LNCaP clone FGC (cell line): ENCODE results near the gene GPR89B.

Source experiments
- DNase-seq: peaks from one replicate; pipeline ENCODE4 v3.0.0-alpha.2; 2011; ENCODE audit warnings: low read depth
- H3K4me3 ChIP-seq: 2 replicates; pipeline ENCODE4 v1.5.1; 2011; ENCODE audit warnings: mild to moderate bottlenecking, low read depth, low read length, control low read depth
- TF ChIP-seq, protein P1 (sequence below): IDR thresholded peaks from 2 replicates; pipeline ENCODE4 v1.5.1; 2012; ENCODE audit warnings: mild to moderate bottlenecking; ENCODE audit not compliant: control insufficient read depth, insufficient read depth; ENCODE audit errors: extremely low read depth

The GPR89B gene

DNA sequence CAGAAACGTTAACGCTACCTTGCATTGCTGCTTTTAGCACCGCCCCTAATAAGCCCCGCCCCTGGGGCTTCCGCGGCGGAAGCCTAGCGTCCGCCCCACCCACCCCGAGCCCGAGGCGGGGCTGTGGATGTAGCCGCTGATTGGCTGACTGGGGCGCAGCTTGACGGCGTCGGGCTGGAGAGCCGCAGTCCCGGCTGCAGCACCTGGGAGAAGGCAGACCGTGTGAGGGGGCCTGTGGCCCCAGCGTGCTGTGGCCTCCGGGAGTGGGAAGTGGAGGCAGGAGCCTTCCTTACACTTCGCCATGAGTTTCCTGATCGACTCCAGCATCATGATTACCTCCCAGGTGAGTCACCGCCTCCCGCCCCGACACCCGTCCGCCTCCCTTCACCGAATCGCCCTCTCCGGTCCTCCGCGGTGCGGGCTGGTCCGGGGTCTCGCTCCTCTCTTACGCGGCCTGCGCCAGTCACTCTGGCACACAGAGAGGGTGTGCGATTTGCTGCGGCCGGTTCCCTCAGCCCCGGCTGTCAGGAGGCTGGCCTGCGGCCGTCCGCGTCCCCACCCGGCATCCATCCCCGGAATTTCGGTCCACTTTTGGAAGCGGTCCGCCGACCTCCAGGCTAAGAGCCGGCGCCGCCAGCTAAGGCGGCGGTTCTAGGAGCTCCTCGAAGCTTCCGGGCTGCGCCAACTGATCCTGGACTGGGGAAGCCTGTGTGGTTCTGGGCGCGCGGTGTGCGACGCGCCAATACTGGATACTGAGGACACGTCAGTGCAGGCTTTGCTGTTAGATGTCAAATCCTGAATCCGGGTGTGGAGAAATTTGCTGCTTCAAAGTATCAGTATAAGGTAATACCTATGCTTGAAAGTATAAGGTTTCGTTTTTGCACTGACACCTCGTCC, at the start of gene GPR89B:
Gene GPR89B (plus strand): TSS at position 185 of the 897 bp plus-strand sequence. CDS start 117 bp downstream, at position 302.
- DNase-seq, result peak; percentile 59
- H3K4me3 ChIP-seq, result peak within 1 kb of the TSS; percentile 78

DNA sequence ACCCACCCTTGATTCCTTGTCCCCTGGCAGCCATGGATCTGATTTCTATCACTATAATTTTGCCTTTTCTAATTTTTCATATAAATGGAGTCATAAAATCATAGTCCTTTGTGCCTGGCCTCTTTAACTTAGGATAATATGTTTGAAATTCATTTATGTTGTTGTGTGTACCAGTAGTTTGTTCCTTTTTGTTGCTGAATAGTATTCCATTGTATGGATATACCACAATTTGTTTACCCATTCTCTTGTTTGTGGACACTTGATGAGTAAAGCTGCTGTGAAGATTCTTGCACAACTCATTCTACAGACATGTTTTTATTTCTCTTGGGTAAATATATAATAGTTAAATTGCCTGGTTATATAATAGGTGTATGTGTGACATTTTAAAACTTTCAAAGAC, 48.3 kb upstream of the GPR89B start:
- DNase-seq, result no peak
- no peak overlapping the region for H3K4me3 ChIP-seq
- TF ChIP-seq, protein P1, sequence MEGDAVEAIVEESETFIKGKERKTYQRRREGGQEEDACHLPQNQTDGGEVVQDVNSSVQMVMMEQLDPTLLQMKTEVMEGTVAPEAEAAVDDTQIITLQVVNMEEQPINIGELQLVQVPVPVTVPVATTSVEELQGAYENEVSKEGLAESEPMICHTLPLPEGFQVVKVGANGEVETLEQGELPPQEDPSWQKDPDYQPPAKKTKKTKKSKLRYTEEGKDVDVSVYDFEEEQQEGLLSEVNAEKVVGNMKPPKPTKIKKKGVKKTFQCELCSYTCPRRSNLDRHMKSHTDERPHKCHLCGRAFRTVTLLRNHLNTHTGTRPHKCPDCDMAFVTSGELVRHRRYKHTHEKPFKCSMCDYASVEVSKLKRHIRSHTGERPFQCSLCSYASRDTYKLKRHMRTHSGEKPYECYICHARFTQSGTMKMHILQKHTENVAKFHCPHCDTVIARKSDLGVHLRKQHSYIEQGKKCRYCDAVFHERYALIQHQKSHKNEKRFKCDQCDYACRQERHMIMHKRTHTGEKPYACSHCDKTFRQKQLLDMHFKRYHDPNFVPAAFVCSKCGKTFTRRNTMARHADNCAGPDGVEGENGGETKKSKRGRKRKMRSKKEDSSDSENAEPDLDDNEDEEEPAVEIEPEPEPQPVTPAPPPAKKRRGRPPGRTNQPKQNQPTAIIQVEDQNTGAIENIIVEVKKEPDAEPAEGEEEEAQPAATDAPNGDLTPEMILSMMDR, result no peak

DNA sequence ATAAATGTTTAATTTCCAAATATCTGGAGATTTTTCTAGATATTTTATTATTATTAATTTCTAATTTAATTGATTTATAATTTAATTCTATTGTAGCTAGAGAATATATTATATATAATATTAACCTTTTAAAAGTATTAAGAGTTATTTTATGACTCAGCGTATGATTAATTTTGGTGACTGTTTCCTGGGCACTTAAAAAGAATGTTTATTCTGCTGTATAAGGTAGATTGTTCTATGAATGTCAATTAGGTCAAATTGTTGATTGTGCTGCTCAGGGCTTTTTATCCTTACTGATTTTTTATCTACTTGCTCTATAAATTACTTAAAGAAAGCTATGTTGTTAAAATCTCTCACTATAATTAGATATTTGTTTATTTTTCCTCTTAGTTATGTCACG, 45.7 kb upstream of the GPR89B start:
- TF ChIP-seq, protein P1, result no peak
- DNase-seq, result no peak
- H3K4me3 ChIP-seq, result no peak overlapping the region

DNA sequence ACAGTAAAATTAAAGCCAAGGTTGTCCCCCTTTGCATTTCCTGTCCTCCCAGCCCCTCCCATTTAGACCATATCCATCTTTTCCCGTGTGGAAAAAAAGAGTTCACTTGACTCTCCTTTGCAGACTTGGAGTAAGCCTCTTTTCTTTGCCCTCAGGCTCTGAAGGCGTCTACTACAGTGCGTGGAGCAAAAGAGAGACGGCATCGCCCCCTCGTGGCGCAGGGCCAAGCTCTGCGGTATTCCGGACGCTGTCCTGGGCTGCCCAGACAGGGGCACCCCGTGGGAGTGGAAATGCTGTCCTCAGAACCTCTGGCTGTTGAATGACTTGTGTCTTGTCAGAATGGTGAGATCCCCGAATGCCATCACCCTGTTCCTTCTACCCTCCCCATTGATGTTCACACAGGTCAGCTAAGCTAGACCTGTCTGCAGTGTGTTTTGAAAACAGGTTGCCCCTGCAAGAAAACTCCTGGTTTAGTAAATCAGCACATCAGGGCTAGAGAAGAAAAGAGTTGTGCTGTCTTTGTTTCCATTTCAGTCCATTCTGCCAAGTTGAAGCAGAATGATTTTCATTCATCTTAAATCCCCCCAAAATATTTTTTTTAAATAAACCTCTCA, 37.9 kb upstream of the GPR89B start:
- peak; percentile 4 for DNase-seq
- no peak overlapping the region for H3K4me3 ChIP-seq
- TF ChIP-seq, protein P1, result peak; percentile 55

DNA sequence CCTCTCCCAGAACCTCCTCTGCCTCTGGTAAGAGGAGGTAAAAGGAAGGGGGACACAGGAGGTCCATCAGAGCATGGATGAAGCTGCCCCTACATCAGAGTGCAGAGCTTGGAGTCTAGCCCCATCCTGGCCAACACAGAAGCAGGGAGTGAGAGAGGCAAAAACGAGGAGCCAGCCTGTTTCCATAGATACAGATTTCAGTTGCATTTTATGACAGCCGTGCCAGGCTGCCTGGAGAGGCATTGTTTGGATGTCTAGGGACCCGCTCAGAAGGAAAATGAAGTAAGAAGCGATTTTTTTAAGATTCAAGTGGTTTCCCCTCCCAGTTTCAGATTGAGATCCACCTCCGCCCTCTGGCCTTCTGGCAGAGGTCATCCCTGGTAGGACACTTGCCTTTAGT, 37.1 kb upstream of the GPR89B start:
- TF ChIP-seq, protein P1, result no peak
- no peak overlapping the region for H3K4me3 ChIP-seq
- DNase-seq, result no peak

DNA sequence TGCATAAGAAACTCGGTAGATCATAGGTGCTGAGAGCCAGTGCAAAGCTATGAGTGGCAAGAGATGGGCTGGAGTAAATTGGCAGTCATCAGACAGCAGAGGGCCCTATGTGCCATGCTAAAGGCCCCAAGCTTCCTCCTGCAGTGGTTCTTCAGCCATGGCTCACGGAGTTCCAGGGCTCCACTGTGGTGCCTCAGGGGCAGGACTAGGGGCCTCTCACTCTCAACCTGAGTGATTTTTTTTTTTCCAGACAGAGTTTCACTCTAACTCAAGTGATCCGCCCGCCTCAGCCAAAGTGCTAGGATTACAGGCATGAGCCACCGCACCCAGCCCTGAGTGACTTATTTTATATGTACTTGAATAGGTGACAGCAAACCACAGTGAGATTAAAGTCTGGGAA, 36.0 kb upstream of the GPR89B start:
- TF ChIP-seq, protein P1, result peak; percentile 39
- no peak for DNase-seq
- H3K4me3 ChIP-seq, result no peak overlapping the region

DNA sequence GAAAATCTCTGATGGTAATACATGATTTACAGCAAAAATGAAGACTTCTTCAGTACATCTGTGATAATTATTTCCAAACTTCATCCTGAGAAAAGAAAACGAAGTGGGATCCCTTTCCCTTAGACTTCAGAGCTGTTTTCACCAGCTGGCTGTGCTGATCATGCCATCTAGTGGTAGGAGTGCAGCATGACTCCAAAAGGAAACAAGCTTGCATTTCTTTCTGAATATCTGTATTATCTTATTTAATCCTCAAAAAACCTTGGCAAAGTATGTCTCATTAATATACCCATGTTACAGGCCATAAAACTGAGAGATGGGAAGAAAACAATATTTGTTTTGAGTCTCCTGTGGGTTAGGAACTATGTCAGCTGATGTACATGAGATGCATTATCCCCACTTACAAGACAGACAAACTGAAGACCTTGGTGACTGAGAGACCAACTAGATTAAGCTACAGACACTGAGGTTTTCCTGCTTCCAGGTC, 35.4 kb upstream of the GPR89B start:
- no peak overlapping the region for H3K4me3 ChIP-seq
- DNase-seq, result peak; percentile 13
- TF ChIP-seq, protein P1, result peak; percentile 94
